ENCODE results near the gene RNF40. TPM values are rescaled to one million over a fixed set of nuclear protein-coding genes. Genes with fewer than 3 reads are reported as not detected.
A peak's percentile ranks its signal among the peaks of the same experiment; 100 is the strongest.

Gene RNF40
- polyA plus RNA-seq, 1 experiment = 82.4 TPM

DNA sequence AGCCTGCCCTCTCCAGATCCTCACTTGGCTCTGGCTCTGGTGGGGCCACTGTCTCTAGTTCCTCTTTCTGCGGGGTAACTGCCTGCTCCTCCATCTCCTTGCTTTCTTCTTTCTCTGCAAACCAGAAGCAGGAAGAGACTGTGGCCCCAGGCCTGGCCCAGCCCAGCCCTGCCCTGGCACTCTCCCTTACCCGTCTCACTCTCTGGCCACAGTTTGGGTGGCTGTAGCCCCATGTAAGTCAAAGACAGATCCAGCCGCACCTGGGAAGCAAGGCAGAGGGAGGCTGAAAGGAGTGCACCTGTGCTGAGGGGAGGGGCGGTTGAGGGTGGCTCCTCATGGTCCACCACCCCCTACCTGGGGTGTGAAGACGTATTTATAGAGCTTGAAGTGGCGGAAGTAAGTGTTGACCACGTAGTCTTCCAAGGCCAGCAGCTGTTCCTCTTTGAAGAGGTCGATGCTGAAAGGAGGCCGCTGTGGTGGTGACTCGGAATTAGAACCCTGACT, 3.1 kb upstream of the RNF40 start:
- TF ChIP-seq, protein P1, sequence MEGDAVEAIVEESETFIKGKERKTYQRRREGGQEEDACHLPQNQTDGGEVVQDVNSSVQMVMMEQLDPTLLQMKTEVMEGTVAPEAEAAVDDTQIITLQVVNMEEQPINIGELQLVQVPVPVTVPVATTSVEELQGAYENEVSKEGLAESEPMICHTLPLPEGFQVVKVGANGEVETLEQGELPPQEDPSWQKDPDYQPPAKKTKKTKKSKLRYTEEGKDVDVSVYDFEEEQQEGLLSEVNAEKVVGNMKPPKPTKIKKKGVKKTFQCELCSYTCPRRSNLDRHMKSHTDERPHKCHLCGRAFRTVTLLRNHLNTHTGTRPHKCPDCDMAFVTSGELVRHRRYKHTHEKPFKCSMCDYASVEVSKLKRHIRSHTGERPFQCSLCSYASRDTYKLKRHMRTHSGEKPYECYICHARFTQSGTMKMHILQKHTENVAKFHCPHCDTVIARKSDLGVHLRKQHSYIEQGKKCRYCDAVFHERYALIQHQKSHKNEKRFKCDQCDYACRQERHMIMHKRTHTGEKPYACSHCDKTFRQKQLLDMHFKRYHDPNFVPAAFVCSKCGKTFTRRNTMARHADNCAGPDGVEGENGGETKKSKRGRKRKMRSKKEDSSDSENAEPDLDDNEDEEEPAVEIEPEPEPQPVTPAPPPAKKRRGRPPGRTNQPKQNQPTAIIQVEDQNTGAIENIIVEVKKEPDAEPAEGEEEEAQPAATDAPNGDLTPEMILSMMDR (IDR thresholded peaks at IDR 0.05; ENCODE audit: insufficient read depth, low read depth, low read length) = no peak
- no peaks in the 10 kb centered on the region for H3K27me3 ChIP-seq (ENCODE audit: control insufficient read depth, insufficient read depth, low read length)
- no peak for DNase-seq (ENCODE audit: low read depth)
- no peak overlapping the region for H3K4me3 ChIP-seq (ENCODE audit: low read depth, low read length)
- POLR2A ChIA-PET = no interaction called here
- H3K36me3 ChIP-seq (ENCODE audit: control insufficient read depth, insufficient read depth, low read length) = peaks cover 13% of the 10 kb centered on the region
- CTCF ChIA-PET = no interaction called here

- ChIA-PET POLR2A (interaction anchor here (0.7 kb wide), 1 partner anchor 1772 kb away, joined by 3 read pairs; no protein-coding TSS in a partner anchor), CTCF (interaction anchor here (1.0 kb wide), 1 partner anchor 13 kb away, joined by 3 read pairs; the partner anchor contains the start of gene PHKG2)
- Histone ChIP-seq H3K36me3 (ENCODE audit: control insufficient read depth, insufficient read depth, low read length) (peaks cover 23% of the 10 kb centered on the region), H3K27me3 (ENCODE audit: control insufficient read depth, insufficient read depth, low read length) (no peaks in the 10 kb centered on the region), H3K4me3 (ENCODE audit: low read depth, low read length) (no peak overlapping the region)
- TF ChIP-seq, protein P1 (IDR thresholded peaks at IDR 0.05; ENCODE audit: insufficient read depth, low read depth, low read length) = no peak
- no peak for DNase-seq (ENCODE audit: low read depth)
Measured at GRCh38 chr16:30760001-30760559, 2.0 kb upstream of the RNF40 start.

DNA sequence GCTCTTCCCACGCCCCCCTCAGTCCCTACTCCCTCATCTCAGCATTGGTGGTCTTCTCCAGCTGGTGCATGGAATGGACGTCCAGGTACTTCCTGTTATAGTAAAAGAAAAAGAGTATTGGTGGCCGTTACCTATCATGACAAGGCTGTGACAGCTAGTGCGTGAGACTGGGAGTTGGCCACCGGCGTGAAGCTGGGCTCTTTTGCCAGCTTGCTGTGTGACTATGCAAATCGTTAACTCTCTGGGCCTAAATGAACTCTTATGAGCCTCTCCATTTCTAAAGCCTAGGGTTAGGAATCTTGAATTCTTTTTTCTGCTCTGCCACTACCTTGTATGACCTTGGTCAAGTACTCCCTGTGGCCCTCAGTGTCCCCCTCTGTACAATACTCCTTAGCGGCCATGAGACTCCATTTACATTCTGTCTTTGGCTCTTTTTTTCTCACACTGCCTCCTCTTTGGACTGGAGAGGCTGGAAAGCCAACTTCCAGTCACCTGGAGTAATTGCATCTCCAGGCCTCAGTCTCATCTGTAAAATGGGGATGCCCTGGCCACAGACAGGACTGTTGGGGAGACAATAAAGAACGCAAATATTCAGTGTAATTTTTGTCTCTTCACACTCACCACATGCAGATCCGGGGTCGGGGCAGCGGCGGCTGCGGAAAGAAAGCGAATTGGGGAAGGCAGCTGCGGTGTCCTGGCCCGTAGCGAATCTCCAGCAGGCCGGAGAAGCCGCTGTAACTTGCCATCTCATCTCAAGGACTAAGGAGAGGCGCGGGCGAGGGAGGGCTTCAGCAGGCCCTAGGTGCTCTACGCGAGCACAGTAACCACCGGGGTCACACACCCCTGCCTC, 1.3 kb upstream of the RNF40 start:
- Histone ChIP-seq H3K27me3 (ENCODE audit: control insufficient read depth, insufficient read depth, low read length) (no peaks in the 10 kb centered on the region), H3K4me3 (ENCODE audit: low read depth, low read length) (peak overlapping the region; percentile 74), H3K36me3 (ENCODE audit: control insufficient read depth, insufficient read depth, low read length) (peaks cover 28% of the 10 kb centered on the region)
- DNase-seq (ENCODE audit: low read depth) = no peak
- TF ChIP-seq, protein P1 (IDR thresholded peaks at IDR 0.05; ENCODE audit: insufficient read depth, low read depth, low read length) = no peak
- POLR2A ChIA-PET = no interaction called here
- CTCF ChIA-PET = no interaction called here

- Histone ChIP-seq H3K27me3 (ENCODE audit: control insufficient read depth, insufficient read depth, low read length) (no peaks in the 10 kb centered on the region), H3K4me3 (ENCODE audit: low read depth, low read length) (peak overlapping the region; percentile 74), H3K36me3 (ENCODE audit: control insufficient read depth, insufficient read depth, low read length) (peaks cover 33% of the 10 kb centered on the region)
- POLR2A ChIA-PET = no interaction called here
- no peak for DNase-seq (ENCODE audit: low read depth)
- TF ChIP-seq, protein P1 (IDR thresholded peaks at IDR 0.05; ENCODE audit: insufficient read depth, low read depth, low read length) = no peak
- CTCF ChIA-PET = no interaction called here
Measured at GRCh38 chr16:30761427-30761927, 645 bp upstream of the RNF40 start.

All from BJ (cell line).